HG03558 (cell line): ENCODE measurements around the gene VWA3B.
"Not testable (repeated sequence)": the region's sequence is repeated elsewhere in the genome, so short reads cannot be mapped to it uniquely, and the experiment has no call there.

Source experiments
- ATAC-seq: cut with Tn5 transposase; IDR thresholded peaks from one replicate; pipeline ENCODE4 v1.9.1; 2021; ENCODE audit warnings: moderate number of reproducible peaks; ENCODE audit not compliant: unreplicated experiment; ENCODE audit errors: extremely low read depth

The VWA3B gene

GRCh38 chr2:98126061-98126460, 39.1 kb downstream of the VWA3B start:
- ATAC-seq: no peak

DNA sequence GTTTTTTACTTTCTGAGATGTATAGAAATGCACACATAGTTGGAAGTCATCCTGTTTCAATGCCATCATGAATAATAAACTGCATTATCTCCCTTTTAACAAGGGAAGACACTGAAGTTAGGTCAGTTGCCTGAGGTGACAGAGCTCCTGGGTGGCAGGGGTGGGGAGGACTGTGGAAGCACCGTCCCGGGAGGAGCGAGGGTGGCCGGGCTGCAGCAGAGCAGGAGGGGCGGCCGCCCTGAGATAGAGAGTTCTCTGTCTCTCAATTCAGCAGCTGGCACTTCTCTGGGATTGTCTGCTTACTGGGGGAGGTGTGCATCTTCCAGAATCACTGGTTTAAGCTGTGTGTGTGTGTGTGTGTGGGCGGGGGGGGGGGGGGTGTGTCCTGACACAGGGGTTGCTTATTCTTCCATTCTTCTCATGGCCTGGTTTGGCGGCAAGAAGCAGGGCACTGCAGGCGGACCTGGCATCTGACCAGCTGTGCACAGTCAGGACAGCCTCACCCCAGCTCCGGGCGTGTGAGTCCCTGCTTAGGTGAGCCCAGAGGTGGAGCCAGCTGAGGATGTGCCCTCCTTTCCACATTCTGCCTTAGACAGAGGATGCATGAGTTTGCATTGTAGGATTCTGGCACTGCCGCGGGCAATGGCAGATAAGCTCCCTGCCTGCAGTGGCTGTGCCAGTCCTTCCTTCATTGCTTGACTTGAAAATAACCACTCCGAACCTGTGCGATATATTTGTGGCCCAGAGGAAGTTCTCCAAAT, 40.4 kb downstream of the VWA3B start:
- ATAC-seq: no peak

DNA sequence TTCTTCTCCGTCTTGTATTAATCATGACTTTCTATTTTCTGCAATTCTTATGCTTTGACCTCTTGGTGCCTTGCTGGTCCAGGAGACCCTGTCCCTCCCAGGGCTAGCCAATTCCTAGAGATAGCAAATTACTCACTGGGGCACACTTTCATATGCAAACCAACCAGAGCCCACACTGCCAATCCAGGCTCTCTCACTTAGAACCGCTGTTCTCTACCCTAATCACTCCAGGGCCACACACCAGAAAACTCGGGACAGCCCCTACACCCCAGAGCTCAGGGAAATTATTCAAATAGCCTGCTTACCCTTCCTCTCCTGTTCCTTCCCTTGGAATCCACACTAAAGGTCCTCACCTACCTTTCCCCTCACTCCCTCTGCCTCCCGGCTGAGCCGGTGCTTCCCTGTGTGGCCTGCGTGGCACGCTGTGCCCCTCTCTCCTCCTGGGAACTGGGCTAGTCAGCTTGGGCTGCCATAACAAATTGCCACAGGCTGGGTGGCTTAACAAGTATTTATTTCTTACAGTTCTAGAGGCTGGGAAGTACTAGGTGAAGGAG, 41.7 kb downstream of the VWA3B start:
- ATAC-seq: no peak

GRCh38 chr2:98130073-98130472, 43.1 kb downstream of the VWA3B start:
- not testable (repeated sequence) for ATAC-seq

DNA sequence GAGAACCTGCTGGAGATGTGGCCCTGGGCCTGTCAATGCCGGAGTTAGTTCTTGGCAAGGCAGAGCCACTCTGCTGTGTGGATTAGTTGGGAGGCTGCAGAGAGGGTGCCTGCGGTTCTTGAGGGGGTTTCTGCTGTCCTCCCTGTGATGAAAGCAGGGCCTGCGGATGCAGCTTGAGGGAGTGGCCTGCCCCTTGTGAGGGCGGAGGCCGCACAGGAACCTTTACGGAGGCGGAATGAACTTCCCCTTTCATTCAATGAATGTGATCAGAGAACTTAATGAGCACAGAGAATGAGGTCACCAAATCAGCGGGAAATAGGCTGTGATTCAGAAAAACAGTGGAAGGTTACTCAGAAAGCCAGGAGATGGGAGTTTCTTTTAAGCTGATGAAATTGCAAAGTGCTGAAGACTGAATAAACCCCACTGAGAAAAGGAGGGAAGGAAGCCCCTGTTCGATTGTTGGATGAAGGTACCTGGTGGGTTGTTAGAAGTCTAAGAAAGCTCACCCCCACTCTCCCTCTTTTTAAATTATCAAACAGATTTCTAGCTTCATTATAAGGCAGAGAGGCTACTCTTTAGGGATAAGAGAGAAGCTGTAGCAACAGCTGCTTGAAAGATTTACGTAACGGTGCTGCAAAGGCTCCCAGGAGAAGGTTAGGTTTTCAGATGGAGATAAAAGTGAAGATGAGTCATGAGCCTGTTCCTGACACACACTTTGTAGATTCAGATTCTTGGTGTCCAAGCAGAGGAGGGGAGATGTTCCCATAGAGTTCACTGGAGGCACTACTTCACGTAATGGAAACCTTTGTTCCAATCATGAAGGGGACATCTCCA, 47.4 kb downstream of the VWA3B start:
- ATAC-seq: no peak

DNA sequence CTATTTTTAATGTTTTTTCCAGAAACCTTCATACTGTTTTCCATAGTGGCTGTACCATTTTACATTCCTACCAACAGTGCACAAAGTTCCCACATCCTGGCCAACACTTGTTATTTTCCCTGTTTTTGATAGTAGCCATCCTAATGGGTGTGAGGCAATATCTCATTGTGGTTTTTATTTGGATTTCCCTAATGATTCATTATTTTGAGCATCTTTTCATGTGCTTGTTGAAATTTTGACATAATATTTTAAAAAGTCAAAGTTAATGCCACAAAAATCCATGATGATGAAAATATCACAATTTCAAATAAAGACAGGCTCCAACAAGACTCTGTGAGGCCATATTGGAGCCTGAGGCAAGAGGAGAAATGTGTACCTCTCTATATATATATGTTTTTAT, 50.2 kb downstream of the VWA3B start:
- ATAC-seq: no peak

- not testable (repeated sequence) for ATAC-seq
These were observed 52.0 kb downstream of the VWA3B start for GRCh38 chr2:98138978-98139377.

- ATAC-seq: no peak
These were observed 53.2 kb downstream of the VWA3B start for GRCh38 chr2:98140210-98140609.

DNA sequence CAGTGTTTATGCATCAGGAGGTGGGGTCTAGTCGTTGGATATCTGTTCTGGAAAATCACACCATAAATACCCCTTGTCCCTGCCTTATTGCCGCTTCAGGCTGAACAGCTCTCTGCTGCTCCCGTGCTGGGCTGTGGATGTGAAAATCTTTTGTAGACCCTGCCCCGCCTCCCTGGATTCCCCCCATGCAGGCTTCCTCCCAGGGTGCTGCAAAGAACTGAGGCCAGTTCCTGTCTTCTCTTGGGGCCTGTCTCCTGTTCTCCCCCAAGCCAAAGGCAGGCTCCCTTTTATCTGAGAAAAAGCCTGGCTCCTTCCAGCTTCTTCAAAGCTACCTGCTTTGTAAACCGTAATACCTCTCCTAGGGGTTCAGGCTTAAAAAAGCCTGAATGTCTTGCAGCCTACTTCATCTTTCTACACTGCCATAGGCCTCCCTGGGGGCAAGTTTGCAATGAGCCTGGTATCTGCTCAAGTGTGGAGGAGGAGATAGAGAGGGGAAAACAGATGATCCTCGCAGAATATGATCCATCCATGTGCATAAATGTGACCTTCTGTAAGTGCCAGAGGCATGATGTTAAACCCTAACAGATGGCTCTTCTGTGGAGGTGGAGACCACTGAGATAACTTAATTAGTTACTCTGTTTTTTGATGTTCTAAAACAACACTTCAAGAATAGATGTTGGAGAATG, 55.3 kb downstream of the VWA3B start:
- ATAC-seq: no peak

- ATAC-seq: no peak
These were observed 58.1 kb downstream of the VWA3B start for GRCh38 chr2:98145070-98145469.

- ATAC-seq: not testable (repeated sequence)
These were observed 60.9 kb downstream of the VWA3B start for GRCh38 chr2:98147900-98148299.

DNA sequence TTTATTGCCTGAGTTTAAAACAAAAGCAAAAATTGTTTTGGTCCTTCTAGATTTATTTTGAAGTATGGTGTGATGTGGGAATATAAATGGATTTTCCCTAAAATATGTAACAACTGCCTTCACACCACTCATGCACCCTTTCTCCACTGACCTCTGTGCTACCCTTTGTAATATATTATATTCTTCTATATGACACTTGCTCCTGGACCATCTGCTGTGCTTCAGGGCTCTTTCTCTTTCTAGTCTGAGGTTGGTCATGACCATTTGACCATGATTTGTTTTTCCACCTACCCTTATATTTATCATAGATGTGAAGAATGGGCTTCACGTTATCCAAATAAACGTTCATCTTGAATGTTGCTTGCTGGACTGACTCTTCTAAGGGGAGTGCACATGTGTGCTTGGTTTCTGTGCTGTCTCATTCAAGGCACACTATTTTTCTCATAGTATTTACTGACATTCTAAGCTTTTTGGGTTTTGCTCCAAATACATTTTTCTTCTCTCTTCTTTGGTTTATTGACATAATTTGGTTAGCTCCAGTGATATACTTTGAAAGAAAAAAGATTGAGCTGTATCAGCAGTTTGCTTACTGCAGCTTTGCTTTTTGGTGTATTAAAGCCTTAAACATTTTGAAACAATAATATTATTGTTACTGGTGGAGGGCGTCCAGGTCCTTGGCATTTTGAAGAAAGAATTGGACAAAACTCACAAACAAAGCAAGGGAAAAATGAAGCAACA, 61.8 kb downstream of the VWA3B start:
- no peak for ATAC-seq

DNA sequence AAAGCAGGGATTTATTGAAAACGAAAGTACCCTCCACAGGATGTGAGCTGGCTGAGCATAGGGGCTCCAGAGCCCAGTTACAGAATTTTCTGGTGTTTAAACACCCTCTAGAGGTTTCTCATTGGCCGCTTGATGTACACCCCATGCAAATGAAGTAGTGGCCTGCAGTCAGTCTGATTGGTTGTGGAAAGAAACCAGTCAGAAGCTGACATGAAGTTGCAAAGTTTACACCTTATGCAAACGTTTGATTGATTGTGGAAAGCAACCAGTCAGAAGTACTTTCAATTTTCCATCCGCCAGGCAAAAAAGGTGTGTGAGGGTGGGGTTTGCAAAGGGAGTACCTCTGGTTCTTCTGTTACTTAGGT, 62.3 kb downstream of the VWA3B start:
- ATAC-seq: no peak

GRCh38 chr2:98153481-98153880, 66.5 kb downstream of the VWA3B start:
- no peak for ATAC-seq

GRCh38 chr2:98155291-98155690, 68.3 kb downstream of the VWA3B start:
- ATAC-seq: no peak

GRCh38 chr2:98155716-98156115, 68.7 kb downstream of the VWA3B start:
- ATAC-seq: no peak

DNA sequence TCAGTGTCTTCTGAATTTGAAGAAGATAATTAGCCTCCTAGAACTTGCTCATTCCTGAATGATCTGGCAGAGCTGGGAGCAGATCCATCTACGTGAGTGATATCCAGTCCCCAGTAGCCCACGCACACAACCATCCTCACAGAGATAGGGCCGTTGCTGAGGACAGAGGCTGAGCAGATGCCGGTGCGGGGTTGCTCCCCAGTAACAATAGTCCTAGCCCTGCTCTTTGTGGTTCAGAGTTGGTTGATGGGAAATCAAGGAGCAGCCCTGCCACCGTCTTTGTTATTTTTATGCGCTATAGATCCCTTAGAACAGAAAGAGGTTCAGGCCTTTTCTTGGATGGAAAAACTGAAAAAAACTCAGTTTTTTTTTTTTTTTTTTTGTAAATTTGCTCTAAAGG, 69.3 kb downstream of the VWA3B start:
- no peak for ATAC-seq

DNA sequence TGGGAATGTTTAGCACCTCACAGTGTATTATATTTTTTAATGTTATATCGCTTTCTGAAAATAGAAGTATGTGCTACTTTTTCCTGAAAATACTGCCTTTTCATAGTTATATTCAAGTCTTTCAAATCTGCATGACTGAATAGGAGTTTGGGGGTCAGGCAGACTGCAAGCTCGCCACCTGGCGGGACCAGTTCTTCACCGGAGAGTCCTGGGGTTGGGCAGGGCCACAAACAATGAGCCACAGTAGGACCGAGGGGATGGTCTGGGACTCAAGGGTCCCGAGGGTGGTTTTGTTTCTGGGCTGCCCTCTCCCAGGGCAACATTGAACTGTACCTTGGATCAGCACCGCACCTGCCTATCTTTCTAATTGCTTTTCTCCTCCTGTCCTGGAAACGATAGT, 70.6 kb downstream of the VWA3B start:
- no peak for ATAC-seq

DNA sequence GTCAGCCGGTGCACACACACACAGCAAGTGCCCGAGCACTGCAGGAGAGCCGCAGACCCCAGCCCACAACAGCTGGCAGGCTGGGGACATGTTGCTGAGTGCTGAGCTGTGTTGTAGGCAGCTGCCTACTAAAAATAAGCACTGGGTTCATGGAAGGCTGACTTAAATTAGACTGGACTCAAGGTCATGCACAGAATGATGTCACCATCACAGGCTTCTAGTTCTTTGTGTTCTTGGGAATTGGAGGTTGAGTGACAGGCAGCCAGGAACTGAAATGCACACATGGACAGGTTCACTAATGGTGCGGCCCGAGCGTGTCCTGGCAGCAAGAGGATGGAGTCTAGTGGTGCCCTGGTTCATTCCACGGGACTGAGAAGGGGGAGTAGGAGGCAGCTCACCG, 71.3 kb downstream of the VWA3B start:
- no peak for ATAC-seq

- ATAC-seq: no peak
These were observed 73.6 kb downstream of the VWA3B start for GRCh38 chr2:98160554-98160953.
